Right lobe of liver (tissue), 4 donors: ENCODE data around the gene LIN9.

Experiments used
- CTCF ChIP-seq, 4 donors: fragments of 200-600 bp in 3 of 4; fragments of 450-650 bp in 1 of 4; IDR thresholded peaks; one replicate each; pipeline versions ENCODE4 v1.5.1 to v1.8.0; 2016 to 2022; ENCODE audit warnings: antibody characterized with exemption in 4 of 4, mild to moderate bottlenecking in 2 of 4
- POLR2A ChIP-seq: fragments of 450-650 bp; IDR thresholded peaks from one replicate; pipeline ENCODE4 v1.6.1; 2017; ENCODE audit warnings: antibody characterized with exemption, mild to moderate bottlenecking
- donor health status: DM: no; HTN: no; CAD: no.
- donor health status: DM: no; HTN: no; CAD: no.
- donor health status: DM: no; HTN: yes; CAD: no.

GRCh38 chr1:226277897-226278296, 31.1 kb downstream of the LIN9 start:
- TF ChIP-seq CTCF (IDR thresholded peaks at IDR 0.05) (no peak), POLR2A (no peak)
